GM19324 (cell line): ENCODE results near the gene PPFIBP2.

Experiments used
- ATAC-seq: cut with Tn5 transposase; IDR thresholded peaks from one replicate; pipeline ENCODE4 v1.9.1; 2021; ENCODE audit warnings: mild to moderate bottlenecking, moderate library complexity; ENCODE audit not compliant: unreplicated experiment, low FRiP score

Gene PPFIBP2

GRCh38 chr11:7524462-7525235, 10.8 kb downstream of the PPFIBP2 start:
- ATAC-seq: no peak

GRCh38 chr11:7525424-7525823, 11.6 kb downstream of the PPFIBP2 start:
- ATAC-seq: no peak

- no peak for ATAC-seq
These were observed 13.2 kb downstream of the PPFIBP2 start for GRCh38 chr11:7527029-7527428.

- ATAC-seq: no peak
These were observed 14.8 kb downstream of the PPFIBP2 start for GRCh38 chr11:7528514-7529049.

- ATAC-seq: no peak
These were observed 16.3 kb downstream of the PPFIBP2 start for GRCh38 chr11:7530013-7530640.

- no peak for ATAC-seq
These were observed 17.2 kb downstream of the PPFIBP2 start for GRCh38 chr11:7531011-7531410.

GRCh38 chr11:7532405-7533145, 18.8 kb downstream of the PPFIBP2 start:
- no peak for ATAC-seq

- ATAC-seq: no peak
These were observed 19.6 kb downstream of the PPFIBP2 start for GRCh38 chr11:7533199-7534041.

- ATAC-seq: no peak
These were observed 20.2 kb downstream of the PPFIBP2 start for GRCh38 chr11:7534042-7534378.

- ATAC-seq: no peak
These were observed 22.3 kb downstream of the PPFIBP2 start for GRCh38 chr11:7536100-7536499.

GRCh38 chr11:7537265-7537664, 23.5 kb downstream of the PPFIBP2 start:
- no peak for ATAC-seq

GRCh38 chr11:7538031-7538430, 24.2 kb downstream of the PPFIBP2 start:
- ATAC-seq: no peak

GRCh38 chr11:7538466-7539454, 25.0 kb downstream of the PPFIBP2 start:
- no peak for ATAC-seq

- ATAC-seq: no peak
These were observed 27.2 kb downstream of the PPFIBP2 start for GRCh38 chr11:7540830-7541555.

GRCh38 chr11:7543302-7543701, 29.5 kb downstream of the PPFIBP2 start:
- ATAC-seq: no peak

GRCh38 chr11:7544021-7544420, 30.2 kb downstream of the PPFIBP2 start:
- no peak for ATAC-seq

- ATAC-seq: no peak
These were observed 31.8 kb downstream of the PPFIBP2 start for GRCh38 chr11:7545611-7546010.

- no peak for ATAC-seq
These were observed 32.6 kb downstream of the PPFIBP2 start for GRCh38 chr11:7546324-7546791.
